ENCODE data around the gene IMP3. TPM values are rescaled to one million over a fixed set of nuclear protein-coding genes. Genes with fewer than 3 reads are reported as not detected.
"Not testable (repeated sequence)": the region's sequence is repeated elsewhere in the genome, so short reads cannot be mapped to it uniquely, and the experiment has no call there.

Gene IMP3
- total RNA-seq, 2 donors from 2014 or later: 125 to 277 TPM

DNA sequence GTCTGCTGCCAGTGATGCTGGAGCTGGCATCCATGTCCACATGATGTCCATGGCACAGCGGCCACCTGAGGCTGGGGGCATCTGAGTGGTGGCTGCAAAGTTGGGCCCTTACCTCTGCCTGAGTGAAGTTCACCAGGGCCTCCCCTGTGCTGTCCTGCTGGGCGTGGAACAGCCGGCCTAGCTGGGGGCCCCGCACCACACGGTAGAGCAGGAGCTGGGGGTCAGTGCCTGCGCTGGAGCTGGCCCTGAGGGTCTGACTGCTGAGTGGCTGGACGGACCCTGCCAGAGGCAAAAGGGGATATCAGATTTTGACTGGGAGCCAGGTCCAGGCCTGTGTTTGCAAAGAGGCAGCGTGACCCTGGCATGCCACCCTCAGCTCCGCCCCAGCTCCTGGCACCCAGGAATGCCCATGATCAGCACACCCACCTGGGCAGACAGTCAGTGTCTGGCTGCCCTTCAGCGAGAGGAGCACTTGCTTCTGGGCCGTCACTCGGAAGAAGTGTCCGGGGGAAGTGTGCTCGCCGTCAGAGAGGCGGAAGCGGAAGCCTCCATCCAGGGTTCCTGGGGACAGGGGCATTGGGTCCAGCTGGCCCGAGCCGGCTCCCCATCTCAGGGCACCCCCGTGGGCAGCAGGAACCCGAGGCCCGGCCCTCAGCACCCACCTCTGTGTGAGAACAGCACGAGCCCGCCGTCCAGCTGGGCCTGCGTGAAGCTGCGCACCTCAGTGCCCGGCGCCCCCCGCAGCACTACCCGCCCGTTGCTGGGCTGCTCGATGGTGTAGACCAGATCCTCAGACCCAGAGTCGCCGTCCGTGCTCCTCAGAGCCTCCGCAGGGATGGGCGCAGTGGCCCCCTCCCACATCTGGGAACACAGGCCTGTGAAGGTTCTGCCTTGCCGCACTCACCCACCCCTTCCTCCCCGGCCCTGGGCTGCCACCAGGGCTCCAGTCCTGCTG lies 42.4 kb upstream of the IMP3 start:
- no peak for DNase-seq (ENCODE audit: low spot score)
- no peaks in the 10 kb centered on the region for H3K27me3 ChIP-seq (replicated peaks; ENCODE audit: insufficient read depth)
- intact Hi-C loops (cut with DNase I): no loop called here
- H3K9me3 ChIP-seq: no peaks in the 10 kb centered on the region
- WGBS: 84% methylated on average over 32 of the region's 40 CpGs
- no peak overlapping the region for H3K27ac ChIP-seq
- H3K4me1 ChIP-seq (replicated peaks): no peaks in the 10 kb centered on the region
- TF ChIP-seq POLR2AphosphoS5 (IDR thresholded peaks at IDR 0.05): no peak
- no peak for TF ChIP-seq POLR2A (IDR thresholded peaks at IDR 0.05)
- TF ChIP-seq, protein P1, sequence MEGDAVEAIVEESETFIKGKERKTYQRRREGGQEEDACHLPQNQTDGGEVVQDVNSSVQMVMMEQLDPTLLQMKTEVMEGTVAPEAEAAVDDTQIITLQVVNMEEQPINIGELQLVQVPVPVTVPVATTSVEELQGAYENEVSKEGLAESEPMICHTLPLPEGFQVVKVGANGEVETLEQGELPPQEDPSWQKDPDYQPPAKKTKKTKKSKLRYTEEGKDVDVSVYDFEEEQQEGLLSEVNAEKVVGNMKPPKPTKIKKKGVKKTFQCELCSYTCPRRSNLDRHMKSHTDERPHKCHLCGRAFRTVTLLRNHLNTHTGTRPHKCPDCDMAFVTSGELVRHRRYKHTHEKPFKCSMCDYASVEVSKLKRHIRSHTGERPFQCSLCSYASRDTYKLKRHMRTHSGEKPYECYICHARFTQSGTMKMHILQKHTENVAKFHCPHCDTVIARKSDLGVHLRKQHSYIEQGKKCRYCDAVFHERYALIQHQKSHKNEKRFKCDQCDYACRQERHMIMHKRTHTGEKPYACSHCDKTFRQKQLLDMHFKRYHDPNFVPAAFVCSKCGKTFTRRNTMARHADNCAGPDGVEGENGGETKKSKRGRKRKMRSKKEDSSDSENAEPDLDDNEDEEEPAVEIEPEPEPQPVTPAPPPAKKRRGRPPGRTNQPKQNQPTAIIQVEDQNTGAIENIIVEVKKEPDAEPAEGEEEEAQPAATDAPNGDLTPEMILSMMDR (IDR thresholded peaks at IDR 0.05): no peak
- no peak overlapping the region for H3K4me3 ChIP-seq
- no peaks in the 10 kb centered on the region for H3K36me3 ChIP-seq

DNA sequence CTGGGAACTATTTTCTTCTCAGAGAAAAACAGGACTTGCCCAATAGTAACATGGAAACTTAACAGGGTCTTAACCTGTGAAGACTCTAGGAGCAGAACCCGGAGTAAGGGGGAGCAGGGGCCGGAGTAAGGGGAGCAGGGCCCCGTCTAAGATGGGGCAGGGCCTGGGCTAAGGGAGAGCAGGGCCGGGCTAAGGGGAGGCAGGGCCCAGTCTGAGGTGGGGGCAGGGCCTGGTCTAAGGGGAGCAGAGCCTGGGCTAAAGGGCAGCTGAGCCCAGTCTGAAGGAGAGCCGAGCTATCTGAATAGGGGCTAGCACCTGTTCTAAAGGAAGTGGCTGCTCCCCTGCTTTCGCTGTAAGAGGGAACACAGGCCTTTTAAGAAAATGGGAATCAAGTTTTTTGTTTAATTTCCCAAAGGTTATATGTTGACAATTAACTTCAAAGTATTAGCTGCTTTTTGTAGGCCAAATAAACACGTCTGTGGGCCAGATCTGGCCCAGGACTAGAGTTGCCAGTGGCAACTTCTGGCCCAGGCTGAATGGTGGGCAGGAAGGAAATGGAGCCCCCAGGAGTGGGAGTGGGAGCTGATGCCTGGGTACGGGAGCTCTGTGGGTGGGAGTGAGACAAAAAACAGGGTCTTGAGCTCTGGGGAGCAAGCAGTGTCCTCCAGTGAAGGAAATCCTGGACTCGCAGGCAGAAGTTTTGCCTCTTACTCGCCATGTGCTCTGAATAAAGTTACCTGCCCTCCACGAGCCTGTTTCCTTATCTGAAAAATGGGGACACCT lies 40.2 kb upstream of the IMP3 start:
- DNase-seq (ENCODE audit: low spot score): no peak
- H3K4me1 ChIP-seq (replicated peaks): no peaks in the 10 kb centered on the region
- no peak overlapping the region for H3K27ac ChIP-seq
- no peak overlapping the region for H3K4me3 ChIP-seq
- TF ChIP-seq POLR2A (IDR thresholded peaks at IDR 0.05): no peak
- TF ChIP-seq, protein P1 (IDR thresholded peaks at IDR 0.05): no peak
- TF ChIP-seq POLR2AphosphoS5 (IDR thresholded peaks at IDR 0.05): no peak
- no peaks in the 10 kb centered on the region for H3K36me3 ChIP-seq
- no peaks in the 10 kb centered on the region for H3K9me3 ChIP-seq
- 70% methylated on average over 11 of the region's 11 CpGs for WGBS
- H3K27me3 ChIP-seq (replicated peaks; ENCODE audit: insufficient read depth): no peaks in the 10 kb centered on the region
- intact Hi-C loops (cut with DNase I): no loop called here

DNA sequence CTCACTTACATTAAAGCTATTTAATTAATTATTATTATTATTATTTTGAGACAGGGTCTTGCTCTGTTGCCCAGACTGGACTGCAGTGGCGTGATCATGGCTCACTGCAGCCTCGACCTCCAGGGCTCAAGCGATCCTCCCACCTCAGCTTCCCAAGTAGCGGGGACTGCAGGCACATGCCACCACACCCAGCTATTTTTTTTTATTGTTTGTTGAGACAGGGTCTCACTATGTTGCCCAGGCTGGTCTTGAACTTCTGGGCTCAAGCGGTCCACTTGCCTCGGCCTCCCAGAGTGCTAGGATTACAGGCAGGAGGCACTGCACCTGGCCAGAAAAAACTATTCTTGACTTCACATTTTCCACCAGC lies 38.3 kb upstream of the IMP3 start:
- DNase-seq (ENCODE audit: low spot score); H3K4me1 ChIP-seq (replicated peaks); H3K36me3 ChIP-seq; intact Hi-C loops (cut with DNase I); H3K27ac ChIP-seq; H3K27me3 ChIP-seq (replicated peaks; ENCODE audit: insufficient read depth); H3K9me3 ChIP-seq; H3K4me3 ChIP-seq: not testable (repeated sequence)
- 91% methylated on average over 6 of the region's 6 CpGs for WGBS

DNA sequence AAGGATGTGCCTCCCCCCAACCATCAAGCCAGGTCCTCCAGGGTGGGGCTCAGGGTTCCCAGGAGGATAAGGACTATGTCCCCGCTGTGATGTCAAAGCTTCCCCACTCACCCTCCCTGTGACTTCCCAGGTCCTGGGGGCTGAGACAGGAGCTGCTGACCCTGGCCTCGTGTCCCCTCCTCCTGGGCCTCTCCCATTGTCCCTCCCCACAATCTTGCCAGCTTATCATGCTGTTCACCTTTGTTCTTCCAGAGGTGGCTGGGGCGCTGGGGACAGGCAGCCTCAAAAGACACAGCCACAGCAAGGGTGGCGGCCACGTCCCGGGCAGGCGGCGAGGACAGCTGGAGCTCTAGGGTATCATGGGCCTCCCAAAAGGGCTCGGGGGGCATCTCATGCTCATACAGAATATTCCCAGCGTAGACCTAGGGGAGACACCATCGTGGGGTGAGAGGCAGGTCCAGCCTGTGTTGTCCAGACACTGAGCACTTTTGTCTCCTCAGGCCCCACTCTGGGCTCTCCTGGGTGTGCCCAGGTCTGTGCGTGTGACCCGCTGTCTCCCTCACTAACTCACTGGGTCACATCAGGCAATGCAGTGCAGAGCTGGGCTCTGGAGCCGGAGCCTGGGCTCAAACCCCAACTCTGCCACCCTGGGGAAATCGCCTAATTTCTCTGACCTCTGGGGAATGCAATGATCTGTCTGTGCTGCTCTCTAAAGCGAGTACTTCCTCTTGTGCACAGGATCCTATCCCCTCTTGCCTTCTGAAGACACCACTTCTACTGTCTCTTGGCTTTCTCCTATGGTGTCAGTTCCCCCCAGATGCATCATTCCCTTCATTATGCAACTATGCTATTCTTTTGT lies 37.7 kb upstream of the IMP3 start:
- Histone ChIP-seq H3K4me3 (no peak overlapping the region), H3K9me3 (no peaks in the 10 kb centered on the region), H3K4me1 (replicated peaks) (peaks cover 6% of the 10 kb centered on the region), H3K27ac (no peak overlapping the region), H3K36me3 (no peaks in the 10 kb centered on the region), H3K27me3 (replicated peaks; ENCODE audit: insufficient read depth) (no peaks in the 10 kb centered on the region)
- intact Hi-C loops (cut with DNase I): no loop called here
- TF ChIP-seq, protein P1 (IDR thresholded peaks at IDR 0.05): no peak
- TF ChIP-seq POLR2A (IDR thresholded peaks at IDR 0.05) (no peak), POLR2AphosphoS5 (IDR thresholded peaks at IDR 0.05) (no peak)
- no peak for DNase-seq (ENCODE audit: low spot score)
- 94% methylated on average over 16 of the region's 16 CpGs for WGBS

Measured in prostate gland (tissue), 2 donors.